Natural killer cell (primary cell): Measurements from ENCODE around the gene TREM1. TPM values are rescaled to one million over a fixed set of nuclear protein-coding genes. Genes with fewer than 3 reads are reported as not detected.

ENCODE experiments used
- ATAC-seq, 3 donors: fragments of 150-1000 bp in 2 of 3; fragments of 200-7000 bp in 1 of 3; cut with Tn5 transposase; 1 replicate in 1 of 3; 2 replicates in 2 of 3; pipeline ENCODE4 v1.10.0; 2021; ENCODE audit warnings: mild to moderate bottlenecking in 2 of 3, moderate library complexity in 2 of 3
- DNase-seq, 2 donors: peaks; one replicate each; pipeline versions ENCODE4 v3.0.0 to v3.0.0-alpha.2; 2013 to 2021; ENCODE audit warnings: mixed read lengths in 1 of 2
- H3K27ac ChIP-seq: one replicate; pipeline ENCODE4 v1.5.1; 2013; ENCODE audit warnings: mild to moderate bottlenecking, low read length
- H3K27me3 ChIP-seq: one replicate; pipeline ENCODE4 v1.6.1; 2013; ENCODE audit warnings: low read length; ENCODE audit not compliant: control insufficient read depth, insufficient read depth
- H3K36me3 ChIP-seq: one replicate; pipeline ENCODE4 v1.6.1; 2013; ENCODE audit warnings: low read length; ENCODE audit not compliant: control insufficient read depth, insufficient read depth
- H3K4me1 ChIP-seq: one replicate; pipeline ENCODE4 v1.6.1; 2013; ENCODE audit warnings: low read length; ENCODE audit not compliant: control insufficient read depth, insufficient read depth
- H3K4me3 ChIP-seq: one replicate; pipeline ENCODE4 v1.5.1; 2013; ENCODE audit warnings: low read length
- H3K9me3 ChIP-seq: one replicate; pipeline ENCODE4 v1.6.1; 2013; ENCODE audit warnings: low read length; ENCODE audit not compliant: control insufficient read depth, insufficient read depth
- H3K27ac Mint-ChIP-seq, 2 donors: one replicate each; pipeline ENCODE4 v1.8.0; 2022; ENCODE audit warnings: mild to moderate bottlenecking in 2 of 2, mixed read lengths in 2 of 2, moderate library complexity in 1 of 2
- H3K27me3 Mint-ChIP-seq, 2 donors: one replicate each; pipeline ENCODE4 v1.8.0; 2022; ENCODE audit warnings: low read depth in 2 of 2, mixed read lengths in 2 of 2
- H3K36me3 Mint-ChIP-seq: one replicate; pipeline ENCODE4 v1.8.0; 2022; ENCODE audit warnings: mixed read lengths
- H3K4me1 Mint-ChIP-seq, 2 donors: one replicate each; pipeline ENCODE4 v1.8.0; 2022; ENCODE audit warnings: mixed read lengths in 2 of 2
- H3K4me3 Mint-ChIP-seq: one replicate; pipeline ENCODE4 v1.8.0; 2022; ENCODE audit warnings: mild to moderate bottlenecking, moderate library complexity, mixed read lengths
- H3K9me3 Mint-ChIP-seq, 2 donors: one replicate each; pipeline ENCODE4 v1.8.0; 2022; ENCODE audit warnings: mixed read lengths in 2 of 2
- WGBS: methylation state at CpG from one replicate; pipeline ENCODE4 v1.1.7; 2013; ENCODE audit warnings: missing lambda C conversion rate; ENCODE audit not compliant: insufficient coverage; 5-methylcytosine and 5-hydroxymethylcytosine counted together
- intact Hi-C: fragments of 100-400 bp; cut with micrococcal nuclease; formaldehyde crosslinking; loops from one replicate; pipeline ENCODE4 v1.14.2; 2022
- total RNA-seq, 4 donors: library from RNA; stranded (reverse); fragments of 120-200 nt in 1 of 4; gene quantifications; one replicate each; pipeline versions ENCODE4 v1.2.3 to v1.2.4, GENCODE V29; 2013 to 2022
- TF ChIP-seq, protein P1 (sequence below): fragments of 200-600 bp; IDR thresholded peaks from one replicate; pipeline ENCODE4 v1.8.0; 2022; ENCODE audit warnings: antibody characterized with exemption

Gene TREM1
- total RNA-seq, 3 donors from 2014 or later (not counting 1 experiment from before 2014, with no cell fraction given), result 9.5 to 44.2 (median 9.8) TPM

DNA sequence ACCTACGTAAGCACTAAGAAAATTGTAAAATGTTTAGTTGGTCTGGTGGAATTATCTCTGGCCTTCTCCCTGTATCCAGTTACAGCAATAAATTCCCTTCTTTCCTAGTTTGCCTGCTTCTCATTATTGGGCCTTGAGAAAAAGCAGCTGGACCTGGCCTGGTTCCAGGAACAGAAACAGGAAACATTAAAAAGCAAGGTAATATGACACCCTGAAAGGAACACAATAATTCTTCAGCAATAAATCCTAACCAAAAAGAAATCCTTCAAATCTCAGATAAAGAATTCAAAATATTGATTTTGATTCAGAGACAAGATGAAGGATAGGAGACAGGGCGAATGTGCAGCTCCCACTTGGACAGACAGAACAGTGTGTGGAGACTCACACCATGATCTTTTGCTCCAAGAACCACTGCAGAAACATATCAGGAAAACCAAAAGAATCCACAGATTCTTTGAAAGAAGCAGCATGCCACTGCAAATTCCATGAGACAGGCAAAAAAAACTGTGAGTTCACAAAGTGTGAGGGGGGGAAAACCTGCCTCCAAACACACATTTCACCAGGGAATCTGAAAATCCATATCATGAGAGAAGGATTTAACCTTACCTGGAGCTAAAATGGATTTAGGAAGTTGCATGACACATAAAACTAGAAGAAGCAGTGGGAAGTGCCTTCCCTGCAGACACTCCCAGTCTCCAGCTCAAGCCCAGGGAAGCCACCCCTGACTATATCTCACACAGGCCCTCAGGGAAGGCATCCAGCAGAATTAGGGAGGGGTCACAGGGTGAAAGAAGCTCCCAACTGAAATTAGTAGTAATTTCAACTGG, 28.9 kb downstream of the TREM1 start:
- Mint-ChIP-seq H3K27ac (no peak overlapping the region), H3K4me3 (no peak overlapping the region), H3K27me3 (peaks cover 0 to 3% of the 10 kb centered on the region in 2 donors), H3K9me3 (peaks cover 3 to 6% of the 10 kb centered on the region in 2 donors), H3K4me1 (peaks cover 9 to 16% of the 10 kb centered on the region in 2 donors), H3K36me3 (peaks cover 29% of the 10 kb centered on the region)
- H3K27ac ChIP-seq, result no peak overlapping the region
- ATAC-seq, result no peak
- no peaks in the 10 kb centered on the region for H3K9me3 ChIP-seq
- no peaks in the 10 kb centered on the region for H3K27me3 ChIP-seq
- TF ChIP-seq, protein P1, sequence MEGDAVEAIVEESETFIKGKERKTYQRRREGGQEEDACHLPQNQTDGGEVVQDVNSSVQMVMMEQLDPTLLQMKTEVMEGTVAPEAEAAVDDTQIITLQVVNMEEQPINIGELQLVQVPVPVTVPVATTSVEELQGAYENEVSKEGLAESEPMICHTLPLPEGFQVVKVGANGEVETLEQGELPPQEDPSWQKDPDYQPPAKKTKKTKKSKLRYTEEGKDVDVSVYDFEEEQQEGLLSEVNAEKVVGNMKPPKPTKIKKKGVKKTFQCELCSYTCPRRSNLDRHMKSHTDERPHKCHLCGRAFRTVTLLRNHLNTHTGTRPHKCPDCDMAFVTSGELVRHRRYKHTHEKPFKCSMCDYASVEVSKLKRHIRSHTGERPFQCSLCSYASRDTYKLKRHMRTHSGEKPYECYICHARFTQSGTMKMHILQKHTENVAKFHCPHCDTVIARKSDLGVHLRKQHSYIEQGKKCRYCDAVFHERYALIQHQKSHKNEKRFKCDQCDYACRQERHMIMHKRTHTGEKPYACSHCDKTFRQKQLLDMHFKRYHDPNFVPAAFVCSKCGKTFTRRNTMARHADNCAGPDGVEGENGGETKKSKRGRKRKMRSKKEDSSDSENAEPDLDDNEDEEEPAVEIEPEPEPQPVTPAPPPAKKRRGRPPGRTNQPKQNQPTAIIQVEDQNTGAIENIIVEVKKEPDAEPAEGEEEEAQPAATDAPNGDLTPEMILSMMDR, result no peak
- peaks cover 7% of the 10 kb centered on the region for H3K4me1 ChIP-seq
- no peak overlapping the region for H3K4me3 ChIP-seq
- WGBS, result 82% methylated on average over 1 of the region's 2 CpGs
- no peaks in the 10 kb centered on the region for H3K36me3 ChIP-seq
- intact Hi-C loops, result no loop called here
- no peak for DNase-seq

DNA sequence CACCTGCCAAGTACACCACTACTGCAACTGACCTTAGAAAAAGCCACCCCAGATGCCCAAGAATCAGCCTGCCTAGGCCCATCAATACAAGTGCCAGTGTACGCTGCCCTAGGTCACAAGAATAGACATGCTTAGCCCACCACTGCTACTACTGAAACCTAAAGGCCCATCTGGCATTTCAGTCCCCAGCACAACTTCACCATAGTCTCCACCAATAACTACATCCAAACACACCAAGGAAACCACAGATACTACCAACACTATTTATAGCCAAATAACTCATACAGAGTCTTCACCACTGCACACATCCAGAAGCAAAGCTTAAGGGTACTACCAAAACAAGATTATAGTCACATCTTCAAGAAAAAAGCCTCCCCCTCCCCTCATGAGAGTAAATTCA, 30.1 kb downstream of the TREM1 start:
- H3K27me3 ChIP-seq, result no peaks in the 10 kb centered on the region
- TF ChIP-seq, protein P1, result no peak
- H3K9me3 ChIP-seq, result no peaks in the 10 kb centered on the region
- H3K9me3 Mint-ChIP-seq, result no peaks in the 10 kb centered on the region
- peak overlapping the region in 1 of 2 donors; percentile 8 for H3K27ac Mint-ChIP-seq
- no peak overlapping the region for H3K4me3 ChIP-seq
- no peak for ATAC-seq
- intact Hi-C loops, result no loop called here
- no peak for DNase-seq
- no peaks in the 10 kb centered on the region for H3K36me3 ChIP-seq
- WGBS, result 95% methylated on average over 1 of the region's 1 CpG
- H3K27me3 Mint-ChIP-seq, result peaks cover 0 to 11% of the 10 kb centered on the region in 2 donors
- peaks cover 20% of the 10 kb centered on the region for H3K36me3 Mint-ChIP-seq
- no peak overlapping the region for H3K4me3 Mint-ChIP-seq
- peaks cover 7% of the 10 kb centered on the region for H3K4me1 ChIP-seq
- peaks cover 9 to 16% of the 10 kb centered on the region in 2 donors for H3K4me1 Mint-ChIP-seq
- no peak overlapping the region for H3K27ac ChIP-seq

DNA sequence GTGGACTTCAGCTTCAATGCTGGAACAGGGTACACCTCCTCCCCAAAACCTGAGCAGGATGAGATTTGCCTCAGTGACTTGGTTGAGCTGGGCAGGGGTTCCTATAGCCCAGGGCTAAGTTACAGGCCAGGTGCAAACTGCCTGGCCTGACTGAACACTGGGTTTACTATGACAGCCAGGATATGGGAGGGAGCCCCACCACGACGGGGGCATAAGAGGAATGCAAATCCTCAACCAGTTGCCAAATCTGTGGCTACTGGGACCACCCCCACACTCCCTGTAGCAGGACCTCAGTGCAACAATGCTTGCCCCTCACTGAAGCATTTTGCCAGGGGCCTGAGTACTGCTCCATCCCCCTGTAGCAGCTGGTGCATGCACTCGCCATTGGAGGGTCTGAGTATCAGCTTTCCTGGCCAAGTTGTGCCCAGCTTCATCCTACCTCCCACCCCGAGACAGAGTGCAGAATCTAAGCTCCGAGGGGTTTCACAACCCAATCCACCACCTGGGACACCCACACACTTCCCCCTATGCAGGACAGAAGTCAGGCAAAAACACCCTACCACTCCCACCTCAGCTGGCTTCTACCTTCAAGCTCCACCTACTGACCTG, 30.7 kb downstream of the TREM1 start:
- Histone ChIP-seq H3K36me3 (no peaks in the 10 kb centered on the region), H3K27me3 (no peaks in the 10 kb centered on the region), H3K9me3 (no peaks in the 10 kb centered on the region), H3K4me1 (peaks cover 7% of the 10 kb centered on the region), H3K27ac (no peak overlapping the region), H3K4me3 (no peak overlapping the region)
- Mint-ChIP-seq H3K36me3 (peaks cover 13% of the 10 kb centered on the region), H3K4me1 (peaks cover 9 to 16% of the 10 kb centered on the region in 2 donors), H3K4me3 (no peak overlapping the region), H3K27me3 (peaks cover 0 to 11% of the 10 kb centered on the region in 2 donors), H3K27ac (no peak overlapping the region), H3K9me3 (no peaks in the 10 kb centered on the region)
- TF ChIP-seq, protein P1, result no peak
- intact Hi-C loops, result no loop called here
- ATAC-seq (no peak), DNase-seq (no peak)
- 71% methylated on average over 5 of the region's 5 CpGs for WGBS
